ENCODE measurements around the gene EAPP.
"Not testable (repeated sequence)": the region's sequence is repeated elsewhere in the genome, so short reads cannot be mapped to it uniquely, and the experiment has no call there.

- TF ChIP-seq CTCF (conservative IDR thresholded peaks at IDR 0.05); ZFX (IDR thresholded peaks at IDR 0.05): not testable (repeated sequence)
Observed at GRCh38 chr14:34538096-34538495, 1.4 kb downstream of the EAPP start.
